ENCODE measurements around the gene ESD.
"Not testable (repeated sequence)": the region's sequence is repeated elsewhere in the genome, so short reads cannot be mapped to it uniquely, and the experiment has no call there.

Gene ESD

GRCh38 chr13:46796515-46797474 is at the start of gene ESD:
ESD (minus strand) TSS chr13:46797161; CDS start chr13:46791413, 5,748 bp downstream.
- peak; percentile 84 for DNase-seq

GRCh38 chr13:46846726-46847125 is 49.8 kb upstream of the ESD start:
- DNase-seq, result no peak

GRCh38 chr13:46845146-46845545 is 48.2 kb upstream of the ESD start:
- no peak for DNase-seq

- DNase-seq, result no peak
Observed at GRCh38 chr13:46844431-46844830, 47.5 kb upstream of the ESD start.

- DNase-seq, result no peak
Observed at GRCh38 chr13:46839399-46839798, 42.4 kb upstream of the ESD start.

GRCh38 chr13:46834657-46835056 is 37.7 kb upstream of the ESD start:
- no peak for DNase-seq

GRCh38 chr13:46831588-46832194 is 34.7 kb upstream of the ESD start:
- no peak for DNase-seq

GRCh38 chr13:46830405-46831005 is 33.5 kb upstream of the ESD start:
- no peak for DNase-seq

- no peak for DNase-seq
Observed at GRCh38 chr13:46822551-46822950, 25.6 kb upstream of the ESD start.

GRCh38 chr13:46817838-46818476 is 21.0 kb upstream of the ESD start:
- no peak for DNase-seq

GRCh38 chr13:46817095-46817494 is 20.1 kb upstream of the ESD start:
- DNase-seq, result no peak

- DNase-seq, result no peak
Observed at GRCh38 chr13:46816371-46816770, 19.4 kb upstream of the ESD start.

- no peak for DNase-seq
Observed at GRCh38 chr13:46812301-46812797, 15.4 kb upstream of the ESD start.

- no peak for DNase-seq
Observed at GRCh38 chr13:46810440-46810839, 13.5 kb upstream of the ESD start.

- DNase-seq, result not testable (repeated sequence)
Observed at GRCh38 chr13:46804921-46805320, 8.0 kb upstream of the ESD start.

- no peak for DNase-seq
Observed at GRCh38 chr13:46804391-46804815, 7.4 kb upstream of the ESD start.

GRCh38 chr13:46803586-46803985 is 6.6 kb upstream of the ESD start:
- DNase-seq, result no peak

GRCh38 chr13:46801858-46802257 is 4.9 kb upstream of the ESD start:
- DNase-seq, result no peak

GRCh38 chr13:46799139-46799538 is 2.2 kb upstream of the ESD start:
- no peak for DNase-seq

GRCh38 chr13:46797501-46798237 is 708 bp upstream of the ESD start:
- no peak for DNase-seq

GRCh38 chr13:46796129-46796514 is 839 bp downstream of the ESD start:
- DNase-seq, result no peak

GRCh38 chr13:46795321-46795720 is 1.6 kb downstream of the ESD start:
- DNase-seq, result no peak

Data from activated effector memory CD4-positive, alpha-beta T cell treated with Interleukin-2 at 50 U/mL for 16 hours (primary cell).